SK-N-SH (cell line): ENCODE results near the gene ALDH6A1. TPM values are rescaled to one million over a fixed set of nuclear protein-coding genes. Genes with fewer than 3 reads are reported as not detected.

Experiments used
- CTCF ChIA-PET: fragments of 300-600, 350-600 bp; formaldehyde crosslinking; extraction: SDS; loops from one replicate; lab custom pipeline; 2021; lab: Yijun Ruan, JAX
- POLR2A ChIA-PET: fragments of 350-600 bp; sonication (Branson Sonifier 250); formaldehyde crosslinking; extraction: SDS; loops from one replicate; lab custom pipeline; 2020; ENCODE audit warnings: antibody characterized with exemption, inconsistent platforms; lab: Yijun Ruan, JAX
- DNase-seq: peaks from one replicate; pipeline ENCODE4 v3.0.0; 2012
- H2AFZ ChIP-seq: fragments of 200-600 bp; sonication (generic); 2 replicates; pipeline ENCODE4 v1.8.1; 2016; ENCODE audit warnings: antibody characterized with exemption, mild to moderate bottlenecking, low read depth
- H3F3A ChIP-seq: fragments of 200-600 bp; sonication (generic); replicated peaks from 2 replicates; pipeline ENCODE3; 2016; ENCODE audit warnings: antibody characterized with exemption, mild to moderate bottlenecking; ENCODE audit not compliant: insufficient read depth
- H3K27ac ChIP-seq, 2 experiments: fragments of 200-500 bp in 1 of 2; fragments of 200-600 bp in 1 of 2; sonication (Bioruptor generic) in 1 of 2; sonication (generic), shearing (Covaris generic) in 1 of 2; 2 replicates each; pipeline versions ENCODE4 v1.5.1 to v1.6.1; 2014 to 2016; ENCODE audit warnings: low read depth in 2 of 2, inconsistent platforms in 1 of 2, low read length in 1 of 2, mild to moderate bottlenecking in 1 of 2, mixed read lengths in 1 of 2
- H3K27me3 ChIP-seq: fragments of 200-600 bp; sonication (generic), shearing (Covaris generic); 2 replicates; pipeline ENCODE4 v1.6.1; 2016; ENCODE audit warnings: mixed run types; ENCODE audit not compliant: insufficient read depth
- H3K36me3 ChIP-seq, 2 experiments: fragments of 200-500 bp in 1 of 2; fragments of 200-600 bp in 1 of 2; sonication (Bioruptor generic) in 1 of 2; sonication (generic) in 1 of 2; replicated peaks in 1 of 2; 2 replicates each; pipeline versions ENCODE3 to v1.5.1; 2014 to 2016; ENCODE audit warnings: low read length in 1 of 2, mild to moderate bottlenecking in 1 of 2; ENCODE audit not compliant: insufficient read depth in 2 of 2, control insufficient read depth in 1 of 2
- H3K4me1 ChIP-seq, 2 experiments: fragments of 200-500 bp in 1 of 2; fragments of 200-600 bp in 1 of 2; sonication (Bioruptor generic) in 1 of 2; sonication (generic), shearing (Covaris generic) in 1 of 2; 2 replicates each; pipeline versions ENCODE4 v1.5.1 to v1.6.1; 2014 to 2016; ENCODE audit warnings: low read depth in 1 of 2, low read length in 1 of 2, mixed run types in 1 of 2; ENCODE audit not compliant: insufficient read depth in 2 of 2, control insufficient read depth in 1 of 2
- H3K4me2 ChIP-seq: fragments of 200-600 bp; sonication (generic), shearing (Covaris generic); 2 replicates; pipeline ENCODE4 v1.6.1; 2017; ENCODE audit warnings: mixed run types
- H3K4me3 ChIP-seq, 2 experiments: fragments of 200-500 bp in 1 of 2; fragments of 200-600 bp in 1 of 2; sonication (Bioruptor generic) in 1 of 2; sonication (generic), shearing (Covaris generic) in 1 of 2; 2 replicates each; pipeline versions ENCODE4 v1.5.1 to v1.8.1; 2014 to 2016; ENCODE audit warnings: low read depth in 2 of 2, inconsistent platforms in 1 of 2, low read length in 1 of 2, mild to moderate bottlenecking in 1 of 2, mixed read lengths in 1 of 2, moderate library complexity in 1 of 2
- H3K79me2 ChIP-seq: fragments of 200-600 bp; sonication (generic); 2 replicates; pipeline ENCODE4 v1.8.1; 2017; ENCODE audit warnings: mild to moderate bottlenecking; ENCODE audit not compliant: insufficient read depth
- H3K9ac ChIP-seq: fragments of 200-600 bp; sonication (generic); 2 replicates; pipeline ENCODE4 v1.6.1; 2017; ENCODE audit warnings: mixed run types
- H3K9me2 ChIP-seq: fragments of 200-600 bp; sonication (generic); 2 replicates; pipeline ENCODE4 v1.6.1; 2017; ENCODE audit warnings: mixed run types
- H3K9me3 ChIP-seq: fragments of 200-600 bp; sonication (generic); 2 replicates; pipeline ENCODE4 v1.6.1; 2017; ENCODE audit warnings: mixed run types, mild to moderate bottlenecking, moderate library complexity
- H4K20me1 ChIP-seq: fragments of 200-600 bp; sonication (generic); 2 replicates; pipeline ENCODE4 v1.6.1; 2017; ENCODE audit warnings: mild to moderate bottlenecking, mixed run types; ENCODE audit not compliant: insufficient read depth
- CHD2 ChIP-seq: fragments of 150-350 bp; IDR thresholded peaks from 2 replicates; pipeline ENCODE4 v1.6.1; 2018; ENCODE audit warnings: low read length; ENCODE audit not compliant: partially characterized antibody
- EP300 ChIP-seq, 2 experiments: IDR thresholded peaks; 2 replicates each; pipeline versions ENCODE4 v1.4.0 to v1.6.1; 2012; ENCODE audit warnings: borderline replicate concordance in 1 of 2, low read depth in 1 of 2, low read length in 1 of 2
- EZH2phosphoT487 ChIP-seq: fragments of 200-600 bp; sonication (generic); IDR thresholded peaks from 2 replicates; pipeline ENCODE4 v1.6.1; 2017; ENCODE audit warnings: low read depth, mixed run types, mild to moderate bottlenecking, antibody characterized with exemption, moderate library complexity, borderline replicate concordance
- FOSL2 ChIP-seq: IDR thresholded peaks from 2 replicates; pipeline ENCODE4 v1.4.0; 2012; ENCODE audit warnings: low read depth, mild to moderate bottlenecking, moderate library complexity, borderline replicate concordance
- FOXM1 ChIP-seq: IDR thresholded peaks from 2 replicates; pipeline ENCODE4 v1.4.0; 2012; ENCODE audit warnings: low read depth, mild to moderate bottlenecking
- IRF3 ChIP-seq: fragments of 150-350 bp; IDR thresholded peaks from 2 replicates; pipeline ENCODE4 v1.6.1; 2016; ENCODE audit warnings: mild to moderate bottlenecking, low read depth, low read length
- PBX3 ChIP-seq: IDR thresholded peaks from 2 replicates; pipeline ENCODE4; 2012
- POLR2AphosphoS5 ChIP-seq: IDR thresholded peaks from 2 replicates; pipeline ENCODE4 v1.6.1; 2012; ENCODE audit warnings: low read depth, low read length
- RAD21 ChIP-seq: IDR thresholded peaks from 2 replicates; pipeline ENCODE4 v1.6.1; 2012; ENCODE audit warnings: mild to moderate bottlenecking, low read length
- RFX5 ChIP-seq: IDR thresholded peaks from 2 replicates; pipeline ENCODE4 v1.6.1; 2012; ENCODE audit warnings: mild to moderate bottlenecking, improper control_type of control experiment, low read length
- RXRA ChIP-seq: IDR thresholded peaks from 2 replicates; pipeline ENCODE4 v1.4.0; 2012; ENCODE audit warnings: low read depth, mild to moderate bottlenecking, borderline replicate concordance
- SMC3 ChIP-seq: IDR thresholded peaks from 2 replicates; pipeline ENCODE4 v1.6.1; 2012; ENCODE audit warnings: low read depth, low read length, improper control_type of control experiment
- TCF12 ChIP-seq: IDR thresholded peaks from 2 replicates; pipeline ENCODE4 v1.4.0; 2012
- TEAD4 ChIP-seq: IDR thresholded peaks from 2 replicates; pipeline ENCODE4 v1.4.0; 2012; ENCODE audit warnings: mild to moderate bottlenecking, borderline replicate concordance; ENCODE audit not compliant: insufficient read depth
- USF1 ChIP-seq: IDR thresholded peaks from 2 replicates; pipeline ENCODE4 v1.4.0; 2012; ENCODE audit warnings: low read depth, borderline replicate concordance
- USF2 ChIP-seq: fragments of 150-350 bp; IDR thresholded peaks from 2 replicates; pipeline ENCODE4 v1.6.1; 2017; ENCODE audit warnings: antibody characterized with exemption, low read length, low read depth, borderline replicate concordance
- ZBTB33 ChIP-seq: IDR thresholded peaks from 2 replicates; pipeline ENCODE4 v1.4.0; 2012; ENCODE audit warnings: low read depth, borderline replicate concordance
- WGBS: methylation state at CpG from one replicate; pipeline ENCODE4 v1.1.6; 2017; ENCODE audit warnings: low lambda C conversion rate; 5-methylcytosine and 5-hydroxymethylcytosine counted together
- polyA plus RNA-seq, 3 experiments: library from polyadenylated mRNA; depleted of rRNA; stranded (reverse); fragments of >200 nt; gene quantifications; 2 replicates each; pipeline ENCODE4 v1.2.3, GENCODE V29; 2012

ALDH6A1 gene
- polyA plus RNA-seq, 1 of the 3 experiments (the other 2 are of a cell fraction), result 9.4 TPM

GRCh38 chr14:74080820-74081460 lies 3.3 kb downstream of the ALDH6A1 start:
- Histone ChIP-seq H3K36me3 (no peaks in the 10 kb centered on the region), H3K27ac (no peak overlapping the region), H3K4me1 (peaks cover 0 to 10% of the 10 kb centered on the region in 2 experiments; a peak in 2 of 4 replicates), H3K4me2 (no peak overlapping the region), H3K9me3 (no peaks in the 10 kb centered on the region), H3K9ac (no peak overlapping the region), H3K79me2 (peaks cover 14% of the 10 kb centered on the region), H3K27me3 (no peaks in the 10 kb centered on the region), H4K20me1 (no peaks in the 10 kb centered on the region), H3K4me3 (no peak overlapping the region), H2AFZ (no peak overlapping the region), H3K9me2 (no peaks in the 10 kb centered on the region), H3F3A (no peaks in the 10 kb centered on the region)
- POLR2A ChIA-PET, result no interaction called here
- WGBS, result 69% methylated on average over 4 of the region's 4 CpGs
- DNase-seq, result no peak
- CTCF ChIA-PET, result interaction anchor here (0.6 to 1.1 kb wide), 2 partner anchors 176 to 573 kb away, joined by 3 read pairs; no protein-coding TSS in a partner anchor
- TF ChIP-seq TCF12 (no peak), RXRA (no peak), POLR2AphosphoS5 (no peak), RAD21 (no peak), FOXM1 (no peak), EZH2phosphoT487 (no peak), FOSL2 (no peak), EP300 (IDR thresholded peaks at IDR 0.05; ENCODE audit: borderline replicate concordance in 1 of 2, low read depth in 1 of 2, low read length in 1 of 2) (no peak), SMC3 (no peak)

GRCh38 chr14:74077401-74077800 lies 6.9 kb downstream of the ALDH6A1 start:
- H3F3A ChIP-seq, result no peaks in the 10 kb centered on the region
- no peak overlapping the region for H3K27ac ChIP-seq
- no peaks in the 10 kb centered on the region for H4K20me1 ChIP-seq
- no peaks in the 10 kb centered on the region for H3K4me1 ChIP-seq
- no peaks in the 10 kb centered on the region for H3K9me3 ChIP-seq
- 85% methylated on average over 1 of the region's 1 CpG for WGBS
- H3K27me3 ChIP-seq, result no peaks in the 10 kb centered on the region
- TF ChIP-seq PBX3 (no peak), RFX5 (no peak), USF2 (no peak), EZH2phosphoT487 (no peak), CHD2 (no peak), IRF3 (no peak), TEAD4 (no peak), USF1 (no peak), ZBTB33 (no peak)
- H3K9me2 ChIP-seq, result no peaks in the 10 kb centered on the region
- POLR2A ChIA-PET, result no interaction called here
- H3K36me3 ChIP-seq, result no peaks in the 10 kb centered on the region
- H3K79me2 ChIP-seq, result no peaks in the 10 kb centered on the region
- CTCF ChIA-PET, result no interaction called here
- H3K4me3 ChIP-seq, result no peak overlapping the region
- DNase-seq, result no peak
- H2AFZ ChIP-seq, result no peak overlapping the region
- no peak overlapping the region for H3K9ac ChIP-seq
- H3K4me2 ChIP-seq, result no peak overlapping the region
